ENCODE results near the gene NBAS.

Gene NBAS

GRCh38 chr2:15577071-15577735, 16.1 kb upstream of the NBAS start:
- Histone ChIP-seq H3K4me1 (peaks cover 24% of the 10 kb centered on the region), H4K20me1 (no peaks in the 10 kb centered on the region), H3K36me3 (no peaks in the 10 kb centered on the region), H3K9me3 (no peaks in the 10 kb centered on the region), H3K27ac (no peak overlapping the region), H3K27me3 (no peaks in the 10 kb centered on the region), H3K4me3 (no peak overlapping the region), H3K9ac (no peak overlapping the region), H3K4me2 (no peak overlapping the region)
- no peak for TF ChIP-seq Cebpa-rat (IDR thresholded peaks at IDR 0.05)

GRCh38 chr2:15571729-15572128, 10.6 kb upstream of the NBAS start:
- H3K4me3 ChIP-seq: no peak overlapping the region
- H3K9ac ChIP-seq: no peak overlapping the region
- no peaks in the 10 kb centered on the region for H3K9me3 ChIP-seq
- no peaks in the 10 kb centered on the region for H3K36me3 ChIP-seq
- no peak overlapping the region for H3K4me2 ChIP-seq
- H3K4me1 ChIP-seq: peaks cover 22% of the 10 kb centered on the region
- H4K20me1 ChIP-seq: no peaks in the 10 kb centered on the region
- no peak for TF ChIP-seq Cebpa-rat (IDR thresholded peaks at IDR 0.05)
- no peak overlapping the region for H3K27ac ChIP-seq
- H3K27me3 ChIP-seq: no peaks in the 10 kb centered on the region

- Histone ChIP-seq H4K20me1 (no peaks in the 10 kb centered on the region), H3K4me3 (no peak overlapping the region), H3K4me2 (no peak overlapping the region), H3K4me1 (peaks cover 9% of the 10 kb centered on the region), H3K27me3 (no peaks in the 10 kb centered on the region), H3K36me3 (no peaks in the 10 kb centered on the region), H3K27ac (no peak overlapping the region), H3K9ac (no peak overlapping the region), H3K9me3 (no peaks in the 10 kb centered on the region)
- TF ChIP-seq Cebpa-rat (IDR thresholded peaks at IDR 0.05): no peak
Measured at GRCh38 chr2:15570104-15570503, 9.0 kb upstream of the NBAS start.

GRCh38 chr2:15568874-15569273, 7.7 kb upstream of the NBAS start:
- no peak for TF ChIP-seq Cebpa-rat (IDR thresholded peaks at IDR 0.05)
- Histone ChIP-seq H3K4me3 (no peak overlapping the region), H3K9me3 (no peaks in the 10 kb centered on the region), H3K4me2 (no peak overlapping the region), H3K27me3 (no peaks in the 10 kb centered on the region), H3K36me3 (no peaks in the 10 kb centered on the region), H3K4me1 (no peaks in the 10 kb centered on the region), H4K20me1 (no peaks in the 10 kb centered on the region), H3K27ac (no peak overlapping the region), H3K9ac (no peak overlapping the region)

GRCh38 chr2:15566912-15567311, 5.8 kb upstream of the NBAS start:
- Histone ChIP-seq H3K9me3 (no peaks in the 10 kb centered on the region), H3K36me3 (no peaks in the 10 kb centered on the region), H4K20me1 (no peaks in the 10 kb centered on the region), H3K4me3 (no peak overlapping the region), H3K9ac (no peak overlapping the region), H3K4me2 (no peak overlapping the region), H3K27me3 (no peaks in the 10 kb centered on the region), H3K27ac (no peak overlapping the region), H3K4me1 (0 out of 2 replicates have a peak, but pooled peaks cover under 1% of the 10 kb centered on the region)
- TF ChIP-seq Cebpa-rat (IDR thresholded peaks at IDR 0.05): no peak

GRCh38 chr2:15565994-15566671, 5.0 kb upstream of the NBAS start:
- no peak overlapping the region for H3K27ac ChIP-seq
- no peak overlapping the region for H3K4me2 ChIP-seq
- H3K4me3 ChIP-seq: no peak overlapping the region
- H3K27me3 ChIP-seq: no peaks in the 10 kb centered on the region
- no peak overlapping the region for H3K9ac ChIP-seq
- TF ChIP-seq Cebpa-rat (IDR thresholded peaks at IDR 0.05): no peak
- H3K9me3 ChIP-seq: no peaks in the 10 kb centered on the region
- H3K4me1 ChIP-seq: peaks cover 7% of the 10 kb centered on the region; the same call in 1 of the 2 replicates
- no peaks in the 10 kb centered on the region for H4K20me1 ChIP-seq
- no peaks in the 10 kb centered on the region for H3K36me3 ChIP-seq

GRCh38 chr2:15565392-15565791, 4.3 kb upstream of the NBAS start:
- H3K4me3 ChIP-seq: no peak overlapping the region
- H3K4me1 ChIP-seq: peaks cover 7% of the 10 kb centered on the region; the same call in 1 of the 2 replicates
- H3K9ac ChIP-seq: no peak overlapping the region
- H3K4me2 ChIP-seq: no peak overlapping the region
- no peaks in the 10 kb centered on the region for H4K20me1 ChIP-seq
- TF ChIP-seq Cebpa-rat (IDR thresholded peaks at IDR 0.05): no peak
- H3K27ac ChIP-seq: no peak overlapping the region
- H3K27me3 ChIP-seq: no peaks in the 10 kb centered on the region
- H3K36me3 ChIP-seq: no peaks in the 10 kb centered on the region
- H3K9me3 ChIP-seq: no peaks in the 10 kb centered on the region

GRCh38 chr2:15563227-15564100, 2.3 kb upstream of the NBAS start:
- peaks cover 25% of the 10 kb centered on the region for H3K4me1 ChIP-seq
- H3K4me2 ChIP-seq: no peak overlapping the region
- H3K9ac ChIP-seq: no peak overlapping the region

GRCh38 chr2:15562354-15563031, 1.4 kb upstream of the NBAS start:
- H3K27me3 ChIP-seq: no peaks in the 10 kb centered on the region
- no peaks in the 10 kb centered on the region for H3K9me3 ChIP-seq
- H3K4me2 ChIP-seq: no peak overlapping the region
- H4K20me1 ChIP-seq: no peaks in the 10 kb centered on the region
- TF ChIP-seq Cebpa-rat (IDR thresholded peaks at IDR 0.05): no peak
- no peak overlapping the region for H3K9ac ChIP-seq
- peaks cover 3% of the 10 kb centered on the region; the same call in 1 of the 2 replicates for H3K36me3 ChIP-seq
- no peak overlapping the region for H3K4me3 ChIP-seq
- peaks cover 26% of the 10 kb centered on the region for H3K4me1 ChIP-seq
- H3K27ac ChIP-seq: no peak overlapping the region

More at GRCh38 chr2:15563227-15564100, 2.3 kb upstream of the NBAS start:
- no peaks in the 10 kb centered on the region for H4K20me1 ChIP-seq
- TF ChIP-seq Cebpa-rat (IDR thresholded peaks at IDR 0.05): no peak
- no peak overlapping the region for H3K4me3 ChIP-seq
- H3K27me3 ChIP-seq: no peaks in the 10 kb centered on the region
- H3K36me3 ChIP-seq: no peaks in the 10 kb centered on the region
- H3K9me3 ChIP-seq: no peaks in the 10 kb centered on the region
- no peak overlapping the region for H3K27ac ChIP-seq
